Urothelium cell line (cell line): ENCODE results near the gene GPR162.

Experiments
- DNase-seq: peaks from one replicate; pipeline ENCODE4 v3.0.0; 2011; ENCODE audit warnings: low spot score, mixed read lengths
- FAIRE-seq: peaks from 2 replicates; lab custom pipeline; 2011; peaks lifted over from hg19 to GRCh38; lab: Jason Lieb, UNC

GPR162 gene

GRCh38 chr12:6833189-6833890, 11.7 kb downstream of the GPR162 start:
- FAIRE-seq, result no peak
- no peak for DNase-seq

GRCh38 chr12:6834254-6834653, 12.6 kb downstream of the GPR162 start:
- no peak for FAIRE-seq

GRCh38 chr12:6834873-6835272, 13.3 kb downstream of the GPR162 start:
- DNase-seq (no peak), FAIRE-seq (no peak)

More at GRCh38 chr12:6834254-6834653, 12.6 kb downstream of the GPR162 start:
- DNase-seq, result no peak

- FAIRE-seq (no peak), DNase-seq (no peak)
Observed at GRCh38 chr12:6836851-6837250, 15.2 kb downstream of the GPR162 start.

- no peak for FAIRE-seq
Observed at GRCh38 chr12:6837370-6838060, 15.9 kb downstream of the GPR162 start.

GRCh38 chr12:6838854-6839253, 17.2 kb downstream of the GPR162 start:
- FAIRE-seq, result no peak
- DNase-seq, result no peak

More at GRCh38 chr12:6837370-6838060, 15.9 kb downstream of the GPR162 start:
- DNase-seq, result no peak

- FAIRE-seq (no peak), DNase-seq (no peak)
Observed at GRCh38 chr12:6839482-6840201, 18.0 kb downstream of the GPR162 start.

GRCh38 chr12:6840330-6840729, 18.7 kb downstream of the GPR162 start:
- DNase-seq, result no peak
- no peak for FAIRE-seq

- FAIRE-seq, result no peak
- no peak for DNase-seq
Observed at GRCh38 chr12:6840761-6841515, 19.3 kb downstream of the GPR162 start, which contains the start of gene GNB3. Gene GNB3, plus strand, starts transcription at chr12:6840925. Its CDS starts 363 bp downstream, at chr12:6841288.

GRCh38 chr12:6842075-6842474, 20.5 kb downstream of the GPR162 start:
- FAIRE-seq, result no peak
- no peak for DNase-seq

GRCh38 chr12:6843118-6843902, 21.7 kb downstream of the GPR162 start:
- DNase-seq, result no peak
- FAIRE-seq, result peak; percentile 82

- FAIRE-seq (peak; percentile 5), DNase-seq (no peak)
Observed at GRCh38 chr12:6845395-6845794, 23.8 kb downstream of the GPR162 start.

- DNase-seq, result no peak
- FAIRE-seq, result peak; percentile 67
Observed at GRCh38 chr12:6846316-6846869, 24.8 kb downstream of the GPR162 start.

GRCh38 chr12:6847676-6848075, 26.1 kb downstream of the GPR162 start:
- FAIRE-seq (no peak), DNase-seq (no peak)

- FAIRE-seq, result no peak
- no peak for DNase-seq
Observed at GRCh38 chr12:6849427-6849826, 27.8 kb downstream of the GPR162 start.

- FAIRE-seq (no peak), DNase-seq (no peak)
Observed at GRCh38 chr12:6849976-6850560, 28.4 kb downstream of the GPR162 start.

GRCh38 chr12:6850796-6851152, 29.2 kb downstream of the GPR162 start:
- DNase-seq, result peak; percentile 27
- no peak for FAIRE-seq

GRCh38 chr12:6851153-6851920, 29.7 kb downstream of the GPR162 start, which contains the start of gene CDCA3:
Gene CDCA3, minus strand, starts transcription at chr12:6851286. Its CDS starts 334 bp downstream, at chr12:6850952.
- FAIRE-seq (peak; percentile 97), DNase-seq (peak; percentile 100)
